ENCODE data around the gene TMEM41A. TPM values are rescaled to one million over a fixed set of nuclear protein-coding genes. Genes with fewer than 3 reads are reported as not detected.

TMEM41A gene
- total RNA-seq, 1 experiment from 2014 or later, result 14.4 TPM

DNA sequence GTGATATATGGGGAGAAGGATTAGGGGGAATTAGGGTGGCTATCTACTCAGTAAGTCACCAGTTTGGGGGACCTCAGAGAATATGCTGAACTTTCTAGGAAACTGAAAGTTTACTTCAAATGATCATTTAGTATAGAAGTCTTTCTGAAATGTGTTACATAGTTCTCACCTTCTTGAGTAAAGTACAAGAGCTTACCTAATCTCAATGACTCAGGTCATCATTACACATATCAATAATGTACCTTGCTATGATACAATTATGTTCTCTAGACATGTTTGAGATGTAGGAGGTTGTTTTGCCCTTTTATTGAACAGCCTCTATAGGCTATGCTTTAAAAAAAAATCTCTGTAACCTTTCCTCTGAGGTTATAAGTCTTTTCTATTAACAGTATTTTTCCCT, 50.7 kb downstream of the TMEM41A start (continued):
- TF ChIP-seq SMAD4 (CRISPR knock-in tag; IDR thresholded peaks at IDR 0.05), result no peak

DNA sequence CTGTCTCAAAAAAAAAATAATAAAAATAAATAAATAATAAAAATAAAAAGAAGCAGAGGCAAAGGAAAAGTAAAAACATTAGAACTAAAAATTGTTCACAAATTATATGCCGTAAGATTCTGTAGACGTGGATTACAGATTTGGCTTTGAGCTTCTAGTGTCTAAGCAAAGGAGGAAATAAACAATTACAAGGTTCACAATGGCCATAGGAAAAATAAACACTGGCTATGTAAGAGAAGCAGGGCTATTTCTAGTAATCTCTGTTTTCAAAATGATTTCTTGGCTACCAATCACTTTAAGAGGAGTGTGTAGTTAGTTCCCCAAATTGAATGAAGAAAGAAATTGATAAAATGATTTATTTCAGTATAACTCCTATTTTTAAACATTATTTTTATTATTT, 54.5 kb downstream of the TMEM41A start:
- Mint-ChIP-seq H3K4me3 (no peak overlapping the region), H3K9me3 (no peaks in the 10 kb centered on the region), H3K36me3 (no peaks in the 10 kb centered on the region), H3K27me3 (ENCODE audit: low read depth) (no peaks in the 10 kb centered on the region), H3K4me1 (no peaks in the 10 kb centered on the region), H3K27ac (no peak overlapping the region)
- ChIA-PET CTCF (no interaction called here), POLR2A (no interaction called here)
- TF ChIP-seq TEAD4 (CRISPR knock-in tag; IDR thresholded peaks at IDR 0.05) (no peak), ZNF232 (CRISPR knock-in tag; IDR thresholded peaks at IDR 0.05) (no peak)
- no peak for ATAC-seq
- DNase-seq (ENCODE audit: low spot score), result no peak

- ChIA-PET CTCF (no interaction called here), POLR2A (interaction anchor here (0.7 kb wide), 1 partner anchor 10 kb away, joined by 6 read pairs; no protein-coding TSS in a partner anchor)
- Mint-ChIP-seq H3K27me3 (ENCODE audit: low read depth) (no peaks in the 10 kb centered on the region; the same call in 1 of the 2 replicates), H3K27ac (no peak overlapping the region), H3K4me1 (no peaks in the 10 kb centered on the region), H3K4me3 (no peak overlapping the region), H3K36me3 (no peaks in the 10 kb centered on the region), H3K9me3 (no peaks in the 10 kb centered on the region)
- ATAC-seq, result no peak
- no peak for DNase-seq (ENCODE audit: low spot score)
- TF ChIP-seq CTCF (IDR thresholded peaks at IDR 0.05) (no peak), ATF1 (CRISPR knock-in tag; IDR thresholded peaks at IDR 0.05) (no peak), TP53 (CRISPR knock-in tag; IDR thresholded peaks at IDR 0.05) (no peak)
- TF ChIP-seq, protein P1, sequence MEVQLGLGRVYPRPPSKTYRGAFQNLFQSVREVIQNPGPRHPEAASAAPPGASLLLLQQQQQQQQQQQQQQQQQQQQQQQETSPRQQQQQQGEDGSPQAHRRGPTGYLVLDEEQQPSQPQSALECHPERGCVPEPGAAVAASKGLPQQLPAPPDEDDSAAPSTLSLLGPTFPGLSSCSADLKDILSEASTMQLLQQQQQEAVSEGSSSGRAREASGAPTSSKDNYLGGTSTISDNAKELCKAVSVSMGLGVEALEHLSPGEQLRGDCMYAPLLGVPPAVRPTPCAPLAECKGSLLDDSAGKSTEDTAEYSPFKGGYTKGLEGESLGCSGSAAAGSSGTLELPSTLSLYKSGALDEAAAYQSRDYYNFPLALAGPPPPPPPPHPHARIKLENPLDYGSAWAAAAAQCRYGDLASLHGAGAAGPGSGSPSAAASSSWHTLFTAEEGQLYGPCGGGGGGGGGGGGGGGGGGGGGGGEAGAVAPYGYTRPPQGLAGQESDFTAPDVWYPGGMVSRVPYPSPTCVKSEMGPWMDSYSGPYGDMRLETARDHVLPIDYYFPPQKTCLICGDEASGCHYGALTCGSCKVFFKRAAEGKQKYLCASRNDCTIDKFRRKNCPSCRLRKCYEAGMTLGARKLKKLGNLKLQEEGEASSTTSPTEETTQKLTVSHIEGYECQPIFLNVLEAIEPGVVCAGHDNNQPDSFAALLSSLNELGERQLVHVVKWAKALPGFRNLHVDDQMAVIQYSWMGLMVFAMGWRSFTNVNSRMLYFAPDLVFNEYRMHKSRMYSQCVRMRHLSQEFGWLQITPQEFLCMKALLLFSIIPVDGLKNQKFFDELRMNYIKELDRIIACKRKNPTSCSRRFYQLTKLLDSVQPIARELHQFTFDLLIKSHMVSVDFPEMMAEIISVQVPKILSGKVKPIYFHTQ (CRISPR knock-in tag; IDR thresholded peaks at IDR 0.05), result no peak
Observed at GRCh38 chr3:185442031-185442430, 56.8 kb downstream of the TMEM41A start.

GRCh38 chr3:185439745-185440466, 58.9 kb downstream of the TMEM41A start:
- TF ChIP-seq NFATC4 (CRISPR knock-in tag; IDR thresholded peaks at IDR 0.05) (no peak), NR1H2 (CRISPR knock-in tag; IDR thresholded peaks at IDR 0.05) (no peak), SP1 (CRISPR knock-in tag; conservative IDR thresholded peaks at IDR 0.05) (no peak), FOXK1 (CRISPR knock-in tag; IDR thresholded peaks at IDR 0.05) (no peak), MYBL2 (CRISPR knock-in tag; IDR thresholded peaks at IDR 0.05) (no peak), TP53 (CRISPR knock-in tag; IDR thresholded peaks at IDR 0.05) (no peak), HMGA2 (CRISPR knock-in tag; IDR thresholded peaks at IDR 0.05) (no peak), JAZF1 (CRISPR knock-in tag; IDR thresholded peaks at IDR 0.05) (no peak), ZNF317 (CRISPR knock-in tag; IDR thresholded peaks at IDR 0.05; ENCODE audit: borderline replicate concordance, low read depth) (no peak), FOXP1 (CRISPR knock-in tag; IDR thresholded peaks at IDR 0.05; ENCODE audit: borderline replicate concordance) (no peak), ZNF121 (CRISPR knock-in tag; IDR thresholded peaks at IDR 0.05) (no peak), CREM (CRISPR knock-in tag; IDR thresholded peaks at IDR 0.05) (no peak), EMX1 (CRISPR knock-in tag; IDR thresholded peaks at IDR 0.05) (no peak), CBFB (CRISPR knock-in tag; IDR thresholded peaks at IDR 0.05; ENCODE audit: low read depth) (no peak), ELF4 (CRISPR knock-in tag; IDR thresholded peaks at IDR 0.05; ENCODE audit: low read depth) (no peak), ZNF416 (CRISPR knock-in tag; IDR thresholded peaks at IDR 0.05) (no peak)
- TF ChIP-seq, protein P2, sequence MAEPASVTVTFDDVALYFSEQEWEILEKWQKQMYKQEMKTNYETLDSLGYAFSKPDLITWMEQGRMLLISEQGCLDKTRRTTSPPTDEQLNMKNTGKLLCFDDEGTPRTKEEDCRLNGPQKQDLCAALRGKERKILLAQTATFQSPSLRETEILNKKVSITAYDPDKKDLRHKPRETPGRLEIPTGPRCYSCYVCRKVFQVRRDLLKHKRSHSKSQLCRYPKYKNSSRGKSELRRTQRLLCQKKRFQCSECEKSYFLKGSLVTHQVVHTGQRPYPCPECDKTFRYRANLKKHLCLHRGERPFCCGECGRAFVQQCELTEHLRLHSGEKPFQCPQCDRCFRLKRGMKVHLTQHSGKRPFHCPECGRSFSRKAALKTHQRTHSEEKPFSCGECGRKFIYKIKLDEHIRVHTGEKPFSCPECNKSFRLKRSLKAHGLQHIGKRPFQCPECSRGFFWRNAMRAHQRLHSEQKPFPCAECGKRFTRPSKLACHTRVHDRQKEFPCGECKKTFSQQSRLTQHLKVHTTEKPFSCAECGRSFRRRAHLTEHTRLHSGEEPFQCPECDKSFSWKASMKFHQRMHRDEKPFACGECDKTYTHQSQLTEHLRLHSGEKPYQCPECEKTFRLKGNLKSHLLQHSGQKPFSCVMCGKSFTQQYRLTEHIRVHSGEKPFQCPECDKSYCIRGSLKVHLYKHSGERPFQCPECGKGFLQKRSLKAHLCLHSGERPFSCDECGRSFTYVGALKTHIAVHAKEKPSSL (CRISPR knock-in tag; conservative IDR thresholded peaks at IDR 0.05), result no peak
- H3K27ac Mint-ChIP-seq, result no peak overlapping the region
- DNase-seq (ENCODE audit: low spot score) (no peak), ATAC-seq (no peak)
- H3K4me1 Mint-ChIP-seq, result no peaks in the 10 kb centered on the region
- ChIA-PET CTCF (no interaction called here), POLR2A (no interaction called here)
- no peaks in the 10 kb centered on the region for H3K36me3 Mint-ChIP-seq
- H3K4me3 Mint-ChIP-seq, result no peak overlapping the region
- no peaks in the 10 kb centered on the region for H3K9me3 Mint-ChIP-seq
- H3K27me3 Mint-ChIP-seq (ENCODE audit: low read depth), result no peaks in the 10 kb centered on the region; the same call in 1 of the 2 replicates
